ENCODE data around the gene GSC. TPM values are rescaled to one million over a fixed set of nuclear protein-coding genes. Genes with fewer than 3 reads are reported as not detected.
A peak's percentile ranks its signal among the peaks of the same experiment; 100 is the strongest.

Gene GSC
- total and polyA plus RNA-seq, 5 donors from 2014 or later: not detected

GRCh38 chr14:94771158-94771905, 1.4 kb upstream of the GSC start:
- H3K27ac ChIP-seq (ENCODE audit: insufficient read depth, low read length, poor library complexity, severe bottlenecking): no peak overlapping the region
- DNase-seq: no peak
- peaks cover 76% of the 10 kb centered on the region for H3K27me3 Mint-ChIP-seq
- peaks cover 20% of the 10 kb centered on the region for H3K4me1 ChIP-seq (ENCODE audit: control insufficient read depth, insufficient read depth, low read length, poor library complexity, severe bottlenecking)
- no peak overlapping the region for H3K27ac Mint-ChIP-seq
- peaks cover 0 to 17% (median 5%) of the 10 kb centered on the region in 4 donors for H3K4me1 Mint-ChIP-seq
- H3K9me3 ChIP-seq (ENCODE audit: control insufficient read depth in 2 of 2, low read length in 2 of 2): no peaks in the 10 kb centered on the region
- no peaks in the 10 kb centered on the region for H3K36me3 Mint-ChIP-seq
- peaks cover 37% of the 10 kb centered on the region for H3K27me3 ChIP-seq (ENCODE audit: control insufficient read depth, insufficient read depth, low read length)
- no peak overlapping the region for H3K4me3 ChIP-seq (ENCODE audit: low read depth, low read length)
- H3K9me3 Mint-ChIP-seq: peaks cover 0 to 2% (median 0%) of the 10 kb centered on the region in 7 donors
- peak overlapping the region in 1 of 4 donors; percentile 63 for H3K4me3 Mint-ChIP-seq
- ATAC-seq (ENCODE audit: low read depth in 2 of 2): no peak
- H3K36me3 ChIP-seq (ENCODE audit: control insufficient read depth, insufficient read depth, low read length): no peaks in the 10 kb centered on the region

DNA sequence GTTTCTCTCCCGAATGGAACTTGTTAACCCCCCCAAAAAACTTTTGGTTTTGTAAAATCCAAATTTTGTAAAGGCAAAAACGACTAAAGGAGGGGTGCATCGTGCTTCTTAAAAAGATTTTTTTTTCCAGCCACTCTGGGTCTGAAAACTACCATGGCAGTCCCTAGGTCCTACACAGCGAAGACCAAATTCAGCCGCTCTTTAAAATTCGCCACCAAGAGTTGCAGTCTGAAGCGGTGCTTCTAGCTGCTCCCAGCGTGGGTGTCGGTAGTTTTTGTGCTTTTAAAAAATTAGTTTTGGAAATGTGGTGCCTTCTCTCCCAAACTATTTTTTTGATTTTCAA, 873 bp upstream of the GSC start:
- no peak for ATAC-seq (ENCODE audit: low read depth in 2 of 2)
- DNase-seq: no peak

DNA sequence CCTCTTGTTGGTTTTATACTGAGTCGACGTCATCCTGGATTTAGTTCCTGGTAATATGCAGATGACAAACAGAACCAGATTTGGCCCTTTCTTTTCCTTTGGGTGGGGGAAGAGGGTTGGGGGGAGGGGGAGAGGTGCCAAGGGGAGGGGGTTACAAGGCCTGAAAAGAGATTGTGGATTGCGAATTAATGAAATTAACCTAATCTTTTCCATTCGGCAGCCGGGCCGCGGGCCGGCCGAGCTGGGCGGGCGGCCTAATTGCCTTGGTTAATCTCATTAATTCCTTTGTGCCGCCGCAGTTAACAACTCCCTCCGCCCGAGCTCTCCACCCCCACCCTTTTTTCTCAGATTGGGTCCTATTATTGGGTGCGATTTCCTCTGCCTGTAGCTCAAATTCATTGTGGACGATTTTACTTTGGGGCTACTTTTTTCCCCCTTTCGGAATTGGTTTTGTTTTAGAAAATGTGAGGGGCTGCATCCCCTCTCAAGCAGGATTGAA, 387 bp upstream of the GSC start:
- Mint-ChIP-seq H3K36me3 (no peaks in the 10 kb centered on the region), H3K27me3 (peaks cover 76% of the 10 kb centered on the region), H3K27ac (peak overlapping the region in 1 of 3 donors; percentile 76), H3K4me1 (peaks cover 0 to 17% (median 5%) of the 10 kb centered on the region in 4 donors), H3K4me3 (peak overlapping the region in 2 of 4 donors; percentile 66 to 68), H3K9me3 (peaks cover 0 to 2% (median 0%) of the 10 kb centered on the region in 7 donors)
- Histone ChIP-seq H3K9me3 (ENCODE audit: control insufficient read depth in 2 of 2, low read length in 2 of 2) (no peaks in the 10 kb centered on the region), H3K27me3 (ENCODE audit: control insufficient read depth, insufficient read depth, low read length) (peaks cover 32% of the 10 kb centered on the region), H3K36me3 (ENCODE audit: control insufficient read depth, insufficient read depth, low read length) (no peaks in the 10 kb centered on the region), H3K27ac (ENCODE audit: insufficient read depth, low read length, poor library complexity, severe bottlenecking) (no peak overlapping the region), H3K4me1 (ENCODE audit: control insufficient read depth, insufficient read depth, low read length, poor library complexity, severe bottlenecking) (peaks cover 20% of the 10 kb centered on the region), H3K4me3 (ENCODE audit: low read depth, low read length) (no peak overlapping the region)
- DNase-seq: no peak
- no peak for ATAC-seq (ENCODE audit: low read depth in 2 of 2)

More for the DNA sequence above, 873 bp upstream of the GSC start:
- peak overlapping the region in 3 of 4 donors; percentile 63 to 68 (median 66) for H3K4me3 Mint-ChIP-seq
- no peak overlapping the region for H3K4me3 ChIP-seq (ENCODE audit: low read depth, low read length)
- H3K9me3 ChIP-seq (ENCODE audit: control insufficient read depth in 2 of 2, low read length in 2 of 2): no peaks in the 10 kb centered on the region
- peaks cover 0 to 2% (median 0%) of the 10 kb centered on the region in 7 donors for H3K9me3 Mint-ChIP-seq
- peaks cover 76% of the 10 kb centered on the region for H3K27me3 Mint-ChIP-seq
- peaks cover 33% of the 10 kb centered on the region for H3K27me3 ChIP-seq (ENCODE audit: control insufficient read depth, insufficient read depth, low read length)
- H3K27ac Mint-ChIP-seq: peak overlapping the region in 1 of 3 donors; percentile 76
- peaks cover 20% of the 10 kb centered on the region for H3K4me1 ChIP-seq (ENCODE audit: control insufficient read depth, insufficient read depth, low read length, poor library complexity, severe bottlenecking)
- no peak overlapping the region for H3K27ac ChIP-seq (ENCODE audit: insufficient read depth, low read length, poor library complexity, severe bottlenecking)
- peaks cover 0 to 17% (median 5%) of the 10 kb centered on the region in 4 donors for H3K4me1 Mint-ChIP-seq
- H3K36me3 ChIP-seq (ENCODE audit: control insufficient read depth, insufficient read depth, low read length): no peaks in the 10 kb centered on the region
- no peaks in the 10 kb centered on the region for H3K36me3 Mint-ChIP-seq

DNA sequence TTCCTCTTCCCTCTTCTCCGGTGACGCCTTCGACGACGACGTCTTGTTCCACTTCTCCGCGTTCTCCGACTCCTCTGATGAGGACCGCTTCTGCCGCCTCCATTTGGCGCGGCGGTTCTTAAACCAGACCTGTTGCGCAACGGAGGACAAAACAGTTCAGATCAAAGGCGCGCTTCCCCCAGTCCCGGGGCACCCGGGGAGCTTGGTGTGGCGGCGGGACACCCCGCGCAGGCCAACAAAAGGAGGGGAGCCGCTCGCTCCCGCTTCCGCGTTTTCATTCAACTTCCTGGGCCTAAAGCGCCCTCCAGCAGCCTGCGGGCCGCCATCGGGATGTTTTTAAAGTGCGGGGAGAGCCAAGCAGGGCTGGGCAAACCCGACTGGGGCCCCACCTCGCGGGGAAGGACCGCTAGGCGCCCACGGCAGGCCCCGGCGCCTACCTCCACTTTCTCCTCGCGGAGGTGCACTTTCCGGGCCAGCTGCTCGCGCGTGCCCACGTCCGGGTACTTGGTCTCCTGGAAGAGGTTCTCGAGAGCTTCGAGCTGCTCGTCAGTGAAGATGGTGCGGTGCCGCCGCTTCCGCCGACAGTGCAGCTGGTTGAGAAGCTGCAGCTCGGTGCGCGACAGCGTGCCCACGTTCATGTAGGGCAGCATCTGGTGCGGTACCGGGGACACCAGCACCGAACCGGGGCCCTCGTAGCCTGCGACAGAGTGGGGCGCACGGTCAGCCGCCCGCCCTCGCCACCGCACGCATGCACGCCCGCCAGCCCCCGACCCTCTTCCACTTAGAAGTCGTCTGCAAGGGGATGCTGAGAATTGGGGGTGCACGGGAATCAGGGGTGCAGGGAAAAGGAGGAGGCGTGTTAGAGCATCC, 1.2 kb downstream of the GSC start:
- peaks cover 0 to 2% (median 0%) of the 10 kb centered on the region in 7 donors for H3K9me3 Mint-ChIP-seq
- Histone ChIP-seq H3K27me3 (ENCODE audit: control insufficient read depth, insufficient read depth, low read length) (peaks cover 30% of the 10 kb centered on the region), H3K4me3 (ENCODE audit: low read depth, low read length) (no peak overlapping the region), H3K4me1 (ENCODE audit: control insufficient read depth, insufficient read depth, low read length, poor library complexity, severe bottlenecking) (peaks cover 20% of the 10 kb centered on the region), H3K27ac (ENCODE audit: insufficient read depth, low read length, poor library complexity, severe bottlenecking) (no peak overlapping the region), H3K9me3 (ENCODE audit: control insufficient read depth in 2 of 2, low read length in 2 of 2) (no peaks in the 10 kb centered on the region), H3K36me3 (ENCODE audit: control insufficient read depth, insufficient read depth, low read length) (no peaks in the 10 kb centered on the region)
- no peaks in the 10 kb centered on the region for H3K36me3 Mint-ChIP-seq
- peaks cover 72% of the 10 kb centered on the region for H3K27me3 Mint-ChIP-seq
- peak overlapping the region in 2 of 4 donors; percentile 66 to 76 for H3K4me3 Mint-ChIP-seq
- DNase-seq (peak in 1 of 3 donors; percentile 72), ATAC-seq (ENCODE audit: low read depth in 2 of 2) (no peak)
- H3K27ac Mint-ChIP-seq: peak overlapping the region in 1 of 3 donors; percentile 68
- peaks cover 0 to 17% (median 5%) of the 10 kb centered on the region in 4 donors for H3K4me1 Mint-ChIP-seq

DNA sequence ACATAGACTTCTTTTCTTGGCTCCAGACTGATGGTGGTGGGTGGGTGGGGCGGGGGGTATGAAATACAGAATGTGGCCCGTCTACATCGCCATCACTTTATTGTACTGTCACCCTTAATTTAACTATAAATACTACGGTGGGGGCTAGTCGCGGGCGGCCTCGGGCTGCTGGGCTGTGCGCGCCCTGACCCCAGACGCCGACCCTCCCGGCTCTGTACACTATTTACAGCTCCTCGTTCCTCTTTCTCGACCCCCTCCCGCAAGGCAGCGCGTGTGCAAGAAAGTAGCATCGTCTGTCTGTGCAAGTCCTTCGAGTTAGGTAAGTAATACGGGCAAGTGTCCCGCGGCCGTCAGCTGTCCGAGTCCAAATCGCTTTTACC, 1.8 kb downstream of the GSC start:
- peaks cover 0 to 2% (median 0%) of the 10 kb centered on the region in 7 donors for H3K9me3 Mint-ChIP-seq
- H3K27me3 Mint-ChIP-seq: peaks cover 70% of the 10 kb centered on the region
- H3K27ac Mint-ChIP-seq: no peak overlapping the region
- Histone ChIP-seq H3K4me1 (ENCODE audit: control insufficient read depth, insufficient read depth, low read length, poor library complexity, severe bottlenecking) (peaks cover 20% of the 10 kb centered on the region), H3K4me3 (ENCODE audit: low read depth, low read length) (no peak overlapping the region), H3K27me3 (ENCODE audit: control insufficient read depth, insufficient read depth, low read length) (peaks cover 31% of the 10 kb centered on the region), H3K9me3 (ENCODE audit: control insufficient read depth in 2 of 2, low read length in 2 of 2) (no peaks in the 10 kb centered on the region), H3K27ac (ENCODE audit: insufficient read depth, low read length, poor library complexity, severe bottlenecking) (no peak overlapping the region), H3K36me3 (ENCODE audit: control insufficient read depth, insufficient read depth, low read length) (no peaks in the 10 kb centered on the region)
- H3K4me1 Mint-ChIP-seq: peaks cover 0 to 17% (median 5%) of the 10 kb centered on the region in 4 donors
- DNase-seq (no peak), ATAC-seq (ENCODE audit: low read depth in 2 of 2) (no peak)
- no peaks in the 10 kb centered on the region for H3K36me3 Mint-ChIP-seq
- H3K4me3 Mint-ChIP-seq: peak overlapping the region in 2 of 4 donors; percentile 34 to 53

DNA sequence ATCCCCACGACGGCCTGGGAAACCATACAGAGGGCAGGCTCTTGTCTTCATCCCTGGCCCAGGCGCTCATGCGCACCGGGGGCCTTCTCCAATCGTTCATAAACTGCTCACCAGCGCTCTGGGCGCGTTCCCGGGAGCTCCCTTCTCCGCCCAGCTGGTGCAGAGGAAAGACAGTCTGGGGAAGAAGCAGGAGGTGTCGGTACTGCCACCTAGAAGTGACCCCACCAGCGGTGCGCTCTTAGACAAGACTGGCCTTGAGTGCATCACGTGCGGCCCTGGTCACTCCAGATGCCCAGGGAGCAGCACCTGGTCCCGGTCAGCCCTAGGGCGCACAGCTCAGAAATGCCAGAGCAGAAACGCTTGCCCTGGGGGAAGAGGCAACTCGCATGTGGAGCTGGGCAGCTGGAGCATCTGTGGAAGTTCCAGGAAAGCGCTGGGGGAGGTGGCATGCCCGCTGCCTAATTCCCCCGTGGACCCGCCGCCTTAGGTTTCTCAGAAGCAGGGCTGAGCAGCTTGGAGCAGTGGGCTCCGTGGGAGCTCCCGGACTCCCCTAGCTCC, 2.5 kb downstream of the GSC start:
- no peak overlapping the region for H3K27ac Mint-ChIP-seq
- peaks cover 29% of the 10 kb centered on the region for H3K27me3 ChIP-seq (ENCODE audit: control insufficient read depth, insufficient read depth, low read length)

GRCh38 chr14:94764573-94764972, 5.3 kb downstream of the GSC start:
- H3K27ac Mint-ChIP-seq: no peak overlapping the region

More for the DNA sequence above, 2.5 kb downstream of the GSC start:
- Histone ChIP-seq H3K4me1 (ENCODE audit: control insufficient read depth, insufficient read depth, low read length, poor library complexity, severe bottlenecking) (peaks cover 20% of the 10 kb centered on the region), H3K4me3 (ENCODE audit: low read depth, low read length) (no peak overlapping the region), H3K27ac (ENCODE audit: insufficient read depth, low read length, poor library complexity, severe bottlenecking) (no peak overlapping the region), H3K36me3 (ENCODE audit: control insufficient read depth, insufficient read depth, low read length) (no peaks in the 10 kb centered on the region), H3K9me3 (ENCODE audit: control insufficient read depth in 2 of 2, low read length in 2 of 2) (no peaks in the 10 kb centered on the region)
- no peak for DNase-seq
- H3K9me3 Mint-ChIP-seq: peaks cover 0 to 2% (median 0%) of the 10 kb centered on the region in 7 donors
- peaks cover 0 to 16% (median 5%) of the 10 kb centered on the region in 4 donors for H3K4me1 Mint-ChIP-seq
- H3K27me3 Mint-ChIP-seq: peaks cover 70% of the 10 kb centered on the region
- H3K36me3 Mint-ChIP-seq: no peaks in the 10 kb centered on the region
- ATAC-seq (ENCODE audit: low read depth in 2 of 2): no peak
- H3K4me3 Mint-ChIP-seq: peak overlapping the region in 2 of 4 donors; percentile 34 to 43

More at GRCh38 chr14:94764573-94764972, 5.3 kb downstream of the GSC start:
- Histone ChIP-seq H3K27ac (ENCODE audit: insufficient read depth, low read length, poor library complexity, severe bottlenecking) (no peak overlapping the region), H3K9me3 (ENCODE audit: control insufficient read depth in 2 of 2, low read length in 2 of 2) (no peaks in the 10 kb centered on the region), H3K36me3 (ENCODE audit: control insufficient read depth, insufficient read depth, low read length) (no peaks in the 10 kb centered on the region), H3K27me3 (ENCODE audit: control insufficient read depth, insufficient read depth, low read length) (peaks cover 20% of the 10 kb centered on the region), H3K4me3 (ENCODE audit: low read depth, low read length) (no peak overlapping the region), H3K4me1 (ENCODE audit: control insufficient read depth, insufficient read depth, low read length, poor library complexity, severe bottlenecking) (peaks cover 14% of the 10 kb centered on the region)
- peaks cover 76% of the 10 kb centered on the region for H3K27me3 Mint-ChIP-seq
- no peak overlapping the region for H3K4me3 Mint-ChIP-seq
- ATAC-seq (ENCODE audit: low read depth in 2 of 2) (no peak), DNase-seq (no peak)
- no peaks in the 10 kb centered on the region for H3K36me3 Mint-ChIP-seq
- H3K4me1 Mint-ChIP-seq: peaks cover 0 to 8% (median 3%) of the 10 kb centered on the region in 4 donors
- peaks cover 0 to 2% (median 0%) of the 10 kb centered on the region in 7 donors for H3K9me3 Mint-ChIP-seq

Measured in CD4-positive, CD25-positive, alpha-beta regulatory T cell (primary cell).